Activated T-cell treated with anti-CD3 and anti-CD28 coated beads, Interleukin-2, amount 50 U/mL, for 48 hours (primary cell): ENCODE results near the gene SNX2.
A peak's percentile ranks its signal among the peaks of the same experiment; 100 is the strongest.
"Not testable (repeated sequence)": the region's sequence is repeated elsewhere in the genome, so short reads cannot be mapped to it uniquely, and the experiment has no call there.

Experiments used
- DNase-seq, 2 experiments: peaks; one replicate each; pipeline ENCODE4 v3.0.0-alpha.2; 2020

The SNX2 gene, protein sequence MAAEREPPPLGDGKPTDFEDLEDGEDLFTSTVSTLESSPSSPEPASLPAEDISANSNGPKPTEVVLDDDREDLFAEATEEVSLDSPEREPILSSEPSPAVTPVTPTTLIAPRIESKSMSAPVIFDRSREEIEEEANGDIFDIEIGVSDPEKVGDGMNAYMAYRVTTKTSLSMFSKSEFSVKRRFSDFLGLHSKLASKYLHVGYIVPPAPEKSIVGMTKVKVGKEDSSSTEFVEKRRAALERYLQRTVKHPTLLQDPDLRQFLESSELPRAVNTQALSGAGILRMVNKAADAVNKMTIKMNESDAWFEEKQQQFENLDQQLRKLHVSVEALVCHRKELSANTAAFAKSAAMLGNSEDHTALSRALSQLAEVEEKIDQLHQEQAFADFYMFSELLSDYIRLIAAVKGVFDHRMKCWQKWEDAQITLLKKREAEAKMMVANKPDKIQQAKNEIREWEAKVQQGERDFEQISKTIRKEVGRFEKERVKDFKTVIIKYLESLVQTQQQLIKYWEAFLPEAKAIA

DNA sequence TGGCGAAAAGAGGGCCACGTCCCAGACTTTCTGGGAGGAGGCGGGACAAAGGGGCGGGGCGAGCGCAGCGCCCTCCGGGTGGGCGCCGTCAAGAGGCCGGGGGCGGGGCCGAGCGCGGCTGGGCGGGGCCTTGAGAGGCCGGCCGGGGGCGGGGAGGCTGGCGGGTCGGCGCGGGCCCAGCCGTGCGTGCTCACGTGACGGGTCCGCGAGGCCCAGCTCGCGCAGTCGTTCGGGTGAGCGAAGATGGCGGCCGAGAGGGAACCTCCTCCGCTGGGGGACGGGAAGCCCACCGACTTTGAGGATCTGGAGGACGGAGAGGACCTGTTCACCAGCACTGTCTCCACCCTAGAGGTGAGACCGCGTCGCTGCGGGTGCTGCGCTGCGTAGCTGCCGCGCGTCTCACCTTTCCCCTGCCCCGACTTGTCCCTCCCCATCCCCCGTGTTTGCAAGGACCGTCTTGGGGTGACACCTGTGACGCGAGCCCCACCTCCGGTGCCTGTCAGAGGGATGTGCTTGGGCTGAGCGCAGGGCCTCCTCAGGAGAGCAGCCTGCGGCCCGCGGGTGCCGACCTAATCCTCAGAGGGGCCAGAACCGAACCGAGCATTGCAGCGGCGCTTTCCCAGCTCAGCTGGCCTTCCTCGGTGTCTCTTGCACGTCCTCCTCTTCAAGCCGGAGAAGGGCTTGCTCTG is at the start of gene SNX2:
Gene SNX2, plus strand, starts transcription at position 220 of the 689 bp plus-strand sequence. Its CDS starts 24 bp downstream, at position 244.
- peak; percentile 91 to 92 for DNase-seq

DNA sequence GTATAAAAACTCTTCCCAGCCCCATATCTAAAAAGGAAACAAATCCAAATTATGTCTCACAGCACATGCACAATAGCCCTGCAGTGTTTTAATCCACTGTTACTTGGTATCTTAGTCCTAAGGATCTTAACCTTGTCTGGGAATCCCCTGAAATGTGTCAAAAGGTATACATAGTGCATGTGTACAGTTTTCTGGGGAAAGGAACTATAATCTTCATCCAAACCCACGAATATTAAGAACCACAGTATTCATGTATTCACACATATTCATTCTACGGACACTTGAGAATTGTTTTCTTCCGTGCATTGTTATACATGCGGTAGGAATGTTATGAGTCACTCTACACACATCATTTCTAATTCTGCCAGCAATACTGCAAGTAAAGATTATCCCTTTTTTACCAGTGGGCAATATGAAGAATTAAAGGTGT is 47.8 kb upstream of the SNX2 start:
- DNase-seq: no peak

DNA sequence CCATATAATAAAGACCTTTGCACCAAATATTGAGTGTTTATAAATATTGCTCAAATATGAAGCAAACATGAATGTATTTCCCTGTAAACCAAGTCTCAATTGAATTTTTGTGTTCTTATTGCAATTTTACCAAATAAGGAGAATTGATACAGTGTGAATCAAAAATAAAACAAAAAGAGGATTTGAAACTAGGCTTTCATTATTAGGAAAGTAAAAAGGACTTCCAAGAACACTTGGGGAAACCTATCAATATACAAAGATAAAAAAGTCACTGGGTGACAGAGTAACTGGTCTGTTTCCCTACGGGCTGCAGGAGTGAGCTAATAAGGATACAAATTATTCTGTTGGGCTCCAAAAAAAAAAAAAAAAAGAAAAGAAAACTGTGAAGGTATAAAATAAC is 44.8 kb upstream of the SNX2 start:
- no peak for DNase-seq

DNA sequence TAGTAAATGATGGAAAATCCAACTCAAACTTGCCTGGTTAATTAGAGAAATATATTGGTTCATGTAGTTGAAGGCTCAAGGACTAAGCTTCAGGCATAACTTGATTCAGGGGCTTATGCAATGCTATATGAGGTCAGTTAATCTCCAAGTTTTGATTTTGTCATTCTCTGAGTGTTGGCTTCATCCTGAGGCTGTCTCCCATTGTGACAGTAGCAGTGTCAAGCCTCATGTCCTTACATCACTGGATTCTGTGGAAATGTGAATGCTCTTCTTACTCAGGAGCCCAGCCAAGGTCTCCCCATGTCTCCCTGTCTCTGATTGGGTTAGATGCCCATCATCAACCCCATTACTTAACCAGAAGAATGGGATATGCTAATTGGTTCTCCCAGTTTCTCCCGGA is 44.4 kb upstream of the SNX2 start:
- no peak for DNase-seq

DNA sequence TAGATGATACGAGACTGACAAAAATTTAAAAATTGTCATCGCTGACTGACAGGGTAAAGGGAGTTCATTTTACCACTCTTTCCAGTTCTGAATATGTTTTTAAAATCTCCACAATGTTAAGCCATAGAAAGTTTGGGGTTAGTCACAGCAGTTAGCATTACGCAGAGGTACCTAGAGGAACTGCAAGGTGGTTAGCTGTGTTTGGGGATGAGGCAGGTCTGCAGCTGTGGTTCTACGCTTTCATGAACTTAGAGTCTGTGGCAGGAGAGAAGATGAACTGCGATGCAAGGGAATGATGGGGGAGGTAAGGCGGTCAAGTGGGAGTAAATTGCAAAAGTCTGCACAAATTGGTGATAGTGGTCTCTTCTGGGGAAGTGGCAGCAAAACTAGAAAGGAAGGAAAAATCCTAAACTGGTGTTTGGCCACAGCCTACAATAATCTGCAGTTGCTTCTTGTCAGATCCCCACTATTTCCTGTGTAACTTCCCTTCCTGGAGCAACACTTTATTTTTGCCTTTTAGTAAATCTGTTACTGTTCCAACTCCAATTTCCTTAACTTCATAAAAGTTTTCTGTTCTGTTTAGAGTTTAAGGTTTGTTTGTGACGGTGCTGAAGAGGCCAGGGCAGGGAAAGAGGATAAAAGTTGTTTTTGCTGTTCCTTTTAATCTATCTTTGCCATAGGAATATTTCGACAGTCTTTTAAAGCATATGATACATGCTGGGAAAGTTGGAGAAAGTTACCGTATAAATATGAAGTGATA is 38.6 kb upstream of the SNX2 start:
- no peak for DNase-seq

DNA sequence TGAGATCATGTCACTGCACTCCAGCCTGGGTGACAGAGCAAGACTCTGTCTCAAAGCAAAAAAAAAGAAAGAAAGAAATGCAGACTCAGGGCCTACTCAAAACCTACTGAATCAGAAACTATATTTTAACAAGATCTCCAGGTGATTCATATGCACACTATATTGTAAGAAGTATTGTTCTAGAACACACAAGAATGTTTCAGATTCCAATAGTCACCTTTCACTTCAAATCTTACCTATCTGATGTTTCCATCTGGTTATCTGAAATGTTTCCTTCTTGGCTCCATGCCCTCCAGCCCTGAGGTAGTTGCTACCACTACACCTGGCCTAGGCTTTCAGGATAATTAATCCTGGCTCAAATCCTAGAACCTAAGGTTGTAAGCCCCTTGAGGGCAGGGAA is 36.8 kb upstream of the SNX2 start:
- no peak for DNase-seq

DNA sequence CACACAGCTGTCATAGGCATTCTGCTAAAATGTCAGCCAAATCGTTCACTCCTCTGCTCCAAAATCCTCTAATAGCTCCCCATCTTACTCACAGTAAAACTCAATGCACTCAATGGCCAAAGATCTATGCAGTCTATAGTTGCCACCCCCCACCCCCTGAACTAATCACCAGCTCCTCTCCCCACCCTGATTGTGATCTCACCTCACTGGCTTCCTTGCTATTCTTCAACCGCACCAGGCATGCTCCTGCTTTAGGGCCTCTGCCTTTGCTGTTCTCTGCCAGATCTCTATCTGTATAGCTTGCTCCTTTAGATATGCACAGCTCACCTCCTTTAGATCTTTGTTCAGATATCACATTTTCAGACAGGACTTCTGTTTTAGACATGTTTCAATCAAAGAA is 33.2 kb upstream of the SNX2 start:
- DNase-seq: no peak

DNA sequence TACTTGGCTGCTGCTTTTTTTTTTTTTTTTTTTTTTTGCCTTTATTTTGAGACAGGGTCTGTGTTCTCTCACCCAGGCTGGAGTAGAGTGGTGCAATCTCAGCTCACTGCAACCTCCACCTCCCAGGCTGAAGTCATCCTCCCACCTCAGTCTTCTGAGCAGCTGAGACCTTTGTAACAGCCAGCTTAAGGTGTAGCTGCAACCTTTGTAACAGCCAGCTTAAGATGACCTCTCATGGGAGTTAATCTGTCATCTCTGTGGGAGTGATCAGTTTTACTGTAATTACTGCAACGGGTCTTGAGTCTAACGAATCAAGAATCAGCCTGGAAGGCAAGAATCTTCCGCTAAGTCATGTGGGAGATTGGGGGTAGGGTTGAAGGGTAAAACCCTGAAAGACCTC is 31.6 kb upstream of the SNX2 start:
- DNase-seq: no peak

DNA sequence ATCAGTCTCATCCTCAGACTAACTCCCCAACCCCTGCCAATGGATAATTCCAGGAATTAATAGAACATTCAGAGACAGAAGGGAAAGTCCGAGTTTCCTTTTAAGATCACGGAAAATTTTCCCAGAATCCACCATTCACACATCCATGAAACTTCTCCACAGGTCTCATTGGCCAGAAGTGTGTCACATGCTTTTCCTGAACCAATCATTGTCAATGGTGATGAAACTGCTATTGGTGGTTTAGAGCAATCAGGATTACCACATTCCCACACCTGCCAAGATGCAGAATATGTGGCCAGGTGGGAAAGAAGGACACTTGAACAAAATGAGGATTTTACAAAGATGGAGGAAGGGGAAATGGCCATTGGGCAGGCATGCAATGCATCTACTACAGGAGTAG is 29.3 kb upstream of the SNX2 start:
- no peak for DNase-seq

DNA sequence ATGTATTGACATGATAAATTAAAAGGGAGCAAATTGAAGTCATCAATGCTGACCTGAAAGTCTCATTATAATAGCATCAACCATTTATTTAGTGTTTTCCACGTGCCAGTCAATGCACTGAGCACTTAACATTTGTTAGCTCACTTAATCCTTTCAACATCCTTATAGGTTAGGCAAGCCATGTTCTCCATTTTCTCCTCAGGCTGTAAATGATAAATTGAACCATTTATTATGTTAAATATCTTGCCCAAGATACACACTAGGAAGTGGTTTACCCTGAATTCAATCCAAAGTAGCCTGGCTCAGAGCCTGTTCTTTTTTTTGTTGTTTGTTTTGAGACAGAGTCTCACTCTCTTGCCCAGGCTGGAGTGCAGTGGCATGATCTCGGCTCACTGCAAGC is 25.0 kb upstream of the SNX2 start:
- no peak for DNase-seq

DNA sequence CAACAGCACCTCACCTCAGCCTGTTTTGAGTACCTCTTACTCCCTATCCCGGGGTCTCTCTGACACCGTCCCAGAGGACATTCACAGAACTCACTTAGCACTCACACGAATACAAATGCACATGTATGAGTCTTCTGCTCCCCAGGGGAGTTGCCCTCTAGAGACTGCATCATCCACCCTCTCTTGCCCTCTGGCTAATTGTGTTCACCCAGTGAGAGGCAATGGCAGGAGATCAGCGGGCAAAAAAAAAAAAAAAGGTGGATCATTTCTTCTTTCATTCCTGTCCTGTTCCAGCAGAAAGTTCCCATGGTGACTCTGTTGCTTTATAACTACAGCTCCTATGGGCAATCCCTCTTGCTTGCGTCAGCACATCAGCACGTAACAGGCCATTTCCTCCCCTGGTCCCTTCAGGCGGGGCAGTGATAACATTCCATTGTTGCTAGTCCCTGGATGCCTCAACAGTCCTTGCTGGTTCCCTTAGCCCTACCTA is 23.5 kb upstream of the SNX2 start:
- no peak for DNase-seq

DNA sequence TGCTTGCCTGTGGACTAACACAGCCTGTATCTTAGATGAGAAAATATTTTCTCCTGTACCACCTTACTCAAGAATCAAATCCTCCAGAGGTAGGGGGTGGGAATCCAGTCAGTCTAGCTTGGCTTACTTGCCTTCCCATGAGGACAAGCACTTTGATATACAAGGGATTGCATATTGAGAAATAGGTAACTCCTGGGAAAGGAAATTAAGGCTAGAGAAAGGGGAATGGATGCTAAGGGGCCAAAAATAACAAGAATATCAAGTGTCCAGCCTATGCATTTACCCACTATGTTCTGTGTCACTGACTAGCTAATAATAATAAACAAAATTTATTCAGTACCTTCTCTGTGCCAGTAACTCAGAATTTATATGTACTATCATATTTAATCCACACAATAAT is 21.4 kb upstream of the SNX2 start:
- DNase-seq: no peak

DNA sequence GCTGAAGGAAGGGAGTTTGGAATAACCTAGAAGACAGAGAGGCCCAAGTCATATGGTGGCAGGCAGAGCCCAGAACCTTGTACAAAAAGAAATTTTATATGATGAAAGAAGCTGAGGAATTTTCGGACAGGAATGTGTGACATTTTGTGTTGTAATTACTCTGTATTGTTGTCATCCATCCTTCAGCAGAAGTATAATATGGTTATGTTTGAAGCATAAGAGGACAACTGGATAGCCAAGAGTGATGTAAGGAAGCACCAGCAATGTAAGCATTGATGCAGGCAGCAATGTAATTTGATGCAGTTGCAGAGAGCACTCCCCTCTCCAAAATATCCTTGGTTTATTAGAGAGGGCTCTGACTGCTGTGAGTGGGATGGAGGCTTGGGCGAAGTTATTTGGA is 19.1 kb upstream of the SNX2 start:
- DNase-seq: no peak

DNA sequence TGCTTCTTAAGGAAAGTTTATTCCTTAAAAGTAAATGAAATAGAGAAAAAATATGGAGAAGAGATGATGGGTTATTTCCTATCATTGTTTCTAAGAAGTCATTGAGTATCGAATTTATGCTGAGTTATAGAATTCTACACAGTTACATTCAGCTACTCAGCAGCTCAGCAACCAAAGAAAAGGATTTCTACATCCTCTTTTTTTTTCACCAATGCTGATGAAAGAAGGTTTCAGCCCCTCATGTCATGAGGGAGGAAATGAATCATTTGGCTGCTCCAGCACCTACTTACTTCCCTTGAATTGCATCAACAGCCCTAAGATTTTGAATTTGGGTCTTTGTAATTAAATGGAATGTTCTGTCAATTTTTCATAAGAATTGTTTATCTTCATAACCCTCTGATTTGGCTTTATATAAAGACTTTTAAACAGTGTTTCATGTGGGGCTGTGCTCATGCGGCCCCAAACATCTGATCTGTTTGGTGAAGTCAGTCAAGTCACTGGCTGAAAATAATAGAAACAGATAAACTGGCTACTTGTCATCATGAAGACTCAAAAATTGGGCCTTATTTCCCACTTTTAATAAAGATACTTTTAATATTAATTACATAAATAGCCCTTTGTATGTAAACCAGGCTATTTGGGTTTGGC is 18.5 kb upstream of the SNX2 start:
- DNase-seq: no peak

DNA sequence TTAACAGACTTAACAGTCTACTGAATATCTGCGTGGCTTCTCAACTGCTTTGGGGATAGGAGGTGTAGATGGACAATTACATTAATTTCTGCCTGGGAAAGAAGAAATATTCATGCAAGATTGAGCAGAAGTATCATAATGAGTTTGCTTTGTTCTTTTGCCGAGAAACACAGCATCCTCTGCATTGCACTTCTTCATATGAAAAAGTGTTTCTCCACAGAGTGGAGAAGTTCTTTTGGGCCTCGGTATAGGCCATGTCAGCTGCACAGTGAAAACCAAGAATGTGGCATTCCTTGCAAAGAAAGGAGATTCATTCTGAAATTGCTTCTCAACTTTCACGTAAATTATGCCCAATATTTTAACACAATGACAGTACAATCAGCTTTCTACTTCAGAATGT is 17.6 kb upstream of the SNX2 start:
- no peak for DNase-seq

DNA sequence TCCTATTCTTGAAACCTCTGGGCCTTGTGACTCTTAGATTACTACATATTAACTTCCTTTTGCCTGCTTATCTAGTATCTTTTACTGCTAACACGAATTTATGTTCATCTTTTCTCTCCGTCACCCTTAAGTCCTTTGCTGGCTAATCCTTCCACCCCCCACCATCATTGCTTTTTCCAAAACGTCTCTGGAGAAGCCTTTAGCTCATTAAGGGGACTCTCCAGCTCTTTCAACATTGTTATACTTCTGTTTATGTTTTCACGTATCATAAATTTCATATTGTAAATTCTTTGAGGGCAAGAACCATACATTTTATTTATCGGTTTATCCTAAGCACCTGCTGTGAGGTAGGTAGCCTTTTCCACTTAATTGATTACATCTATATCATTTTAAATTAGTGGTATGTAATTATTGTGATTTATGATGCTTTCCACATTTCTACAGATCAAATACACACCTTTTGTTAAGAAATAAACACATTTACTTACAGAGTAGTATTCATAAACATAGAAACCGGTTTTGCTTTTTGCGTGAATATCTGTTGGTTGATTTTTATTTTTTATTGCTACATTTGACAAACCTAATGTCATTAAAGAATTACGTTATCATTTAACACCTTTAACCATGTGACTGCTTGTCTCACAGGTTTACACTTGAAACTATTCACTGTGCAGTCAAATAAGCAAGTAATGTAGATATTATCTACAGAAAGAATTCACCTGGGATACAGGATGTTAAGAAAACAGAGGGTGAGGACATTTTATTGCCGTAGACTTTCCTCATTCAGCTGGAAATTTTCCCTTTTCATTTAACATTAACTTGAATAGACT is 15.4 kb upstream of the SNX2 start:
- DNase-seq: no peak

DNA sequence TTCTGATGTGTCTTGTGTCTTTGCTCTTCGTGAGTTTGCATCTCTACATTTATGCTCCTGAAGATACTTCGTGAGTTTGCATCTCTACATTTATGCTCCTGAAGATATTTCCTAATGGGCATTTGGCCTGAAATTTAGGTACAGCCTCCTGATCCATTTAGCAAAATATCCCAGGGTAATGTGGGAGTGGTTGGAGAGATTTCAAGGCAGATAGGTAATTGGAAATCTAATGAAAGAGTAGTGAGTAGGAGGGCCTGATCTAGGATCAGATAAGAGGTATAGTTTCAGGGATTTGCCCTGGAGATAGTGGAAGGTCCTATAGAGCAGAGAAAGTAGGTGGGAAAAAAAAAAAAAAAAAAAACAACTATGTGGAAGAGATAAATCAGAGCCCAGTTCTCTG is 14.6 kb upstream of the SNX2 start:
- no peak for DNase-seq

DNA sequence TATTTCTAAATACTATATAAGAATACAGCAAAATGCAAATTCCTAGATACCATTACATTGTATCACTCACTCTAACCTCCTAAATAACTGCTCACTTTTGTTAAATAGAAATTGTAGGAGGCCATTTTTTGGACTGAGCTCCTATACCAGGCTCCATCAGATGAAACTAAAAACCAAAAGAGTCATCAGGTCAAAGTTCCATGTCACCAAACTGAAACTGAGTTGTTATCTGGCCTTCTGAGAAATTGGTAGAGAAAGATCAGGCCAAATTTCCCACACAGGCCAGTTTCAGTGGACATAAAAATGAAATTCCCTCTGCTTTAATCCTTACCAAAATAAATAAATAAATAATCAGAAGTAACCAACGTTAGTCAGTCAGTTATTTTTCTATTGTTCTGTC is 13.8 kb upstream of the SNX2 start:
- no peak for DNase-seq

DNA sequence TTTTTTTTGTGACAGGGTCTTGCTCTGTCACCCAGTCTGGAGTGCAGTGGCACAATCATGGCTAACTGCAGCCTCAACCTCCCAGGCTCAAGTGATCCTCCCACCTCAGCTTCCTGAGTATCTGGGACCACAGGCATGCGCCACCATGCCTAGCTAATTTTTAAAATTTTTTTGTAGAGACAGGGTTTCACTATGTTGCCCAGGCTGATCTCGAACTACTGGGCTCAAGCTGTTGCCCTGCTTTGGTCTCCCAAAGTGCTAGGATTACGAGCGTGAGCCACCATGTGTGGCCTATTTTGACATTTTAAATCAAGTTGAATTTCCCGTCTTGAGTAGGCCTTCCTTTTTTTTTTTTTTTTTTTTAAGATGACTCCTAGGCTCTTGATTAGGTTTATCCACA is 13.0 kb upstream of the SNX2 start:
- DNase-seq: not testable (repeated sequence)

DNA sequence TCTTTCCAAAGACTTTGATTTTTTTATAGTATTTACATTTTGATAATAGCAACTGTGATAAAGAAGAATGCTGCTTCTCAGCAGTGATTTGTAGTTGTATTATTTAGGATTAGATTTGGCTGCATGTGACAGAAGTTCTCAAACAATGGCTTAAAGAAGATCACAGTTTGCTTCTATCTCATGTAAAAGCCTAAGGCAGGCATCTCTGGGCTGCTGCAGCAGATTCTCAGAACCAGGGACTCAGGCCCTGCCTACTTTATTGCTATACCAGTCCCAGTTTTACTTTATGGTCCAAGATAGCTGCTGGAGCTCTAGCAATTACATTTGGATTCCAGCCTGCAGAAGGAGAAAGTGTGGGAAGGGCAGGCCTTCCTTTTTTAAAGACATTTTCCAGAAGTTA is 8.8 kb upstream of the SNX2 start:
- no peak for DNase-seq

DNA sequence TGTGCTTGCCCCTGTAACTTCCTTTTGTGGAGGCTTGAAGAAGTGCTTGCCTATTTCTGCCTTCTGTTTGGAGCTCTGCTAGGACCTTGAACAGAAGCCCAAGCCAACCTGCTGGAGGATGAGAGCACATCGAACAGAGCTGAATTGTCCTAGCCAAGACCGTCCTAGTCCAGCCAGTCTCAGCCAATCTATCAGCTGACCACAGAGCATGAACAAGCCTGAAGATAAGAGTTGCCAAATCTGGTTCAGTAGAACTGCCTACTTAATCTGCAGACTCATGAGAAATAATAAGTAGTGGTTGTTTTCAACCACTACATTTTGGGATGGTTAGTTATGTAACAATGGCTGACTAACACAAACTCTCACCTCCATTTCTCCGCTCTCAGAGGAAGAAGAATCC is 4.4 kb upstream of the SNX2 start:
- no peak for DNase-seq

DNA sequence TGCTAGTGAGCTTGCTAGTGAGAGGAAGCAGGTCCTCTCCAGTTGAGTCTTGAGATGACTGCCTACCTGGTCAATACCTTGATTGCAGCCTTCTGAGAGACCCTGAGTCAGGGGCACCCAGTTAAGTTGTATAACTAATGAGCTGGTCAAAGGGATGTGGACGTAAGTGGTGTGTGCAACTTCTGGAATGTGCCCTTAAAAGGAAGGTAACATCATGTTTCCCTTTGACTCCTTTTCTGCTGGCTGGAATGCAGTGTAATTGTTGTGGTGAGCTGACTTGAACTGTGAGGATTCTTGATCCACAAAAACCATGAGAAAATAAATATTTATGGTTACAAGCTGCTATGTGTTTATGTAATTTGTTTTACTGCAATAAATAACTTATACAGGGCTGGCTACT is 2.4 kb upstream of the SNX2 start:
- DNase-seq: no peak
